HepG2 (cell line): ENCODE results near the gene MAP3K1. TPM values are rescaled to one million over a fixed set of nuclear protein-coding genes. Genes with fewer than 3 reads are reported as not detected.

Experiments used
- ATAC-seq: fragments of 200-7000 bp; cut with Tn5 transposase; 3 replicates; pipeline ENCODE4 v1.9.1; 2020; ENCODE audit warnings: mild to moderate bottlenecking, moderate library complexity
- BruUV-seq: library from RNA; stranded (reverse); fragments of 400-500 nt; replicated peaks from 2 replicates; lab custom pipeline; 2021; lab: Mats Ljungman, UMichigan
- CTCF ChIA-PET: fragments of 300-600 bp; formaldehyde crosslinking; extraction: SDS; loops from one replicate; lab custom pipeline; 2021; ENCODE audit warnings: low total read pairs, inconsistent platforms, low intra/inter-chr PET ratio; lab: Yijun Ruan, JAX
- POLR2A ChIA-PET: fragments of 350-600 bp; sonication (Branson Sonifier 250); formaldehyde crosslinking; loops from one replicate; lab custom pipeline; 2020; ENCODE audit warnings: antibody characterized with exemption, inconsistent platforms; lab: Yijun Ruan, JAX
- DNase-seq: peaks from one replicate; pipeline ENCODE4 v3.0.0-alpha.2; 2015; ENCODE audit warnings: low spot score
- FAIRE-seq: peaks from 3 replicates; lab custom pipeline; 2011; peaks lifted over from hg19 to GRCh38; lab: Jason Lieb, UNC
- H2AFZ ChIP-seq: one replicate; pipeline ENCODE4 v1.6.1; 2011; ENCODE audit warnings: low read length, inconsistent platforms
- H3K27ac ChIP-seq: fragments of 300-600 bp; 3 replicates; pipeline ENCODE4 v1.8.0; 2011; ENCODE audit warnings: mixed run types, mild to moderate bottlenecking, mixed read lengths, low read length, inconsistent platforms; ENCODE audit not compliant: insufficient read depth; ENCODE audit errors: extremely low read length
- H3K27me3 ChIP-seq, 2 experiments: fragments of 200-600 bp in 1 of 2; 2 replicates in 1 of 2; 3 replicates in 1 of 2; pipeline versions ENCODE4 v1.6.0 to v1.8.0; 2011; ENCODE audit warnings: low read length in 2 of 2, mild to moderate bottlenecking in 2 of 2, moderate library complexity in 2 of 2, inconsistent platforms in 1 of 2; ENCODE audit not compliant: insufficient read depth in 2 of 2, control insufficient read depth in 1 of 2
- H3K36me3 ChIP-seq, 2 experiments: fragments of 200-600 bp in 1 of 2; replicated peaks in 1 of 2; 2 replicates in 1 of 2; 3 replicates in 1 of 2; pipeline versions ENCODE4 v1.5.1 to v1.8.0; 2011; ENCODE audit warnings: low read length in 2 of 2, inconsistent platforms in 1 of 2; ENCODE audit not compliant: insufficient read depth in 2 of 2, control insufficient read depth in 1 of 2
- H3K4me1 ChIP-seq: 2 replicates; pipeline ENCODE4 v1.5.1; 2012; ENCODE audit warnings: low read length, inconsistent platforms; ENCODE audit not compliant: insufficient read depth
- H3K4me2 ChIP-seq: 2 replicates; pipeline ENCODE4 v1.6.0; 2011; ENCODE audit warnings: low read depth, low read length, inconsistent platforms
- H3K4me3 ChIP-seq, 3 experiments: fragments of 200-600 bp in 1 of 3; sonication (generic), shearing (Covaris generic) in 1 of 3; replicated peaks in 1 of 3; 2 replicates each; pipeline ENCODE4 v1.5.1; 2011 to 2016; ENCODE audit warnings: low read length in 3 of 3, inconsistent platforms in 2 of 3, low read depth in 2 of 3, mild to moderate bottlenecking in 2 of 3, control low read depth in 1 of 3, mixed read lengths in 1 of 3; ENCODE audit not compliant: insufficient read depth in 1 of 3
- H3K79me2 ChIP-seq: one replicate; pipeline ENCODE4 v1.6.1; 2011; ENCODE audit warnings: low read length, inconsistent platforms; ENCODE audit not compliant: insufficient read depth
- H3K9ac ChIP-seq: 2 replicates; pipeline ENCODE4 v1.6.0; 2011; ENCODE audit warnings: mild to moderate bottlenecking, low read depth, low read length, inconsistent platforms; ENCODE audit not compliant: insufficient read depth
- H3K9me3 ChIP-seq: 2 replicates; pipeline ENCODE4 v1.5.1; 2012; ENCODE audit warnings: mild to moderate bottlenecking, low read length
- H4K20me1 ChIP-seq: 2 replicates; pipeline ENCODE4 v1.6.0; 2011; ENCODE audit warnings: inconsistent platforms, mild to moderate bottlenecking, low read length, moderate library complexity; ENCODE audit not compliant: insufficient read depth
- MEF2D ChIP-seq: sonication (generic); formaldehyde crosslinking; IDR thresholded peaks from 2 replicates; pipeline ENCODE4 v1.5.1; 2020; ENCODE audit warnings: mild to moderate bottlenecking, missing genetic modification reagents
- NR0B2 ChIP-seq: sonication (generic); formaldehyde crosslinking; IDR thresholded peaks from 2 replicates; pipeline ENCODE4 v1.4.0; 2020; ENCODE audit warnings: mild to moderate bottlenecking, missing genetic modification reagents
- SALL2 ChIP-seq: sonication (generic); formaldehyde crosslinking; IDR thresholded peaks from 2 replicates; pipeline ENCODE4 v1.8.1; 2023; ENCODE audit warnings: mild to moderate bottlenecking, missing genetic modification reagents, inconsistent platforms
- SP2 ChIP-seq: sonication (generic); formaldehyde crosslinking; IDR thresholded peaks from 2 replicates; pipeline ENCODE4 v1.5.1; 2020; ENCODE audit warnings: mild to moderate bottlenecking, missing genetic modification reagents
- TEAD3 ChIP-seq: optimal IDR thresholded peaks from 2 replicates; pipeline ENCODE3; 2016; ENCODE audit warnings: borderline replicate concordance
- ZNF274 ChIP-seq: sonication (generic); formaldehyde crosslinking; IDR thresholded peaks from 2 replicates; pipeline ENCODE4 v1.5.1; 2020; ENCODE audit warnings: mild to moderate bottlenecking, missing genetic modification reagents
- ZNF451 ChIP-seq: sonication (generic); formaldehyde crosslinking; IDR thresholded peaks from 2 replicates; pipeline ENCODE4 v1.5.0; 2020; ENCODE audit warnings: mild to moderate bottlenecking, missing genetic modification reagents
- ZNF83 ChIP-seq: sonication (generic); formaldehyde crosslinking; IDR thresholded peaks from 2 replicates; pipeline ENCODE4 v1.4.0; 2020; ENCODE audit warnings: missing genetic modification reagents, mild to moderate bottlenecking, borderline replicate concordance
- WGBS: methylation state at CpG from one replicate; pipeline ENCODE4 v1.1.6; 2017; ENCODE audit warnings: low lambda C conversion rate; 5-methylcytosine and 5-hydroxymethylcytosine counted together
- in situ Hi-C: cut with HindIII; loops from 2 replicates; pipeline ENCODE4 v1.10.0; 2017; ENCODE audit warnings: low pct_unique_long_range_greater_than_20kb; ENCODE audit not compliant: extremely low pct_ligation_motif_present
- intact Hi-C: fragments of 100-400 bp; cut with micrococcal nuclease; formaldehyde crosslinking; loops from one replicate; pipeline ENCODE4 v1.10.0; 2022; ENCODE audit not compliant: unreplicated experiment
- polyA plus RNA-seq, 8 experiments: library from polyadenylated mRNA; depleted of rRNA in 3 of 8; stranded (reverse) in 7 of 8; unstranded in 1 of 8; fragments of >200 nt; fragmentation: Illumina TruSeq in 4 of 8; extraction: Trizol in 4 of 8; gene quantifications; 2 replicates each; pipeline versions ENCODE4 v1.2.1 to v1.2.3, GENCODE V29; 2011 to 2016; ENCODE audit warnings: low read depth in 4 of 8, missing spikeins in 1 of 8, mixed read lengths in 1 of 8; ENCODE audit not compliant: insufficient read depth in 1 of 8
- total RNA-seq, 5 experiments: library from RNA; depleted of rRNA; stranded (reverse); fragments of >200 nt; fragmentation: Illumina TruSeq; extraction: Trizol; gene quantifications; 2 replicates each; pipeline ENCODE4 v1.2.3, GENCODE V29; 2016; ENCODE audit warnings: low read depth in 1 of 5

Gene MAP3K1
- total and polyA plus RNA-seq, 2 of the 13 experiments (the other 11 are each of a cell fraction or from before 2014, with no cell fraction given): 16.4 to 30.3 TPM

DNA sequence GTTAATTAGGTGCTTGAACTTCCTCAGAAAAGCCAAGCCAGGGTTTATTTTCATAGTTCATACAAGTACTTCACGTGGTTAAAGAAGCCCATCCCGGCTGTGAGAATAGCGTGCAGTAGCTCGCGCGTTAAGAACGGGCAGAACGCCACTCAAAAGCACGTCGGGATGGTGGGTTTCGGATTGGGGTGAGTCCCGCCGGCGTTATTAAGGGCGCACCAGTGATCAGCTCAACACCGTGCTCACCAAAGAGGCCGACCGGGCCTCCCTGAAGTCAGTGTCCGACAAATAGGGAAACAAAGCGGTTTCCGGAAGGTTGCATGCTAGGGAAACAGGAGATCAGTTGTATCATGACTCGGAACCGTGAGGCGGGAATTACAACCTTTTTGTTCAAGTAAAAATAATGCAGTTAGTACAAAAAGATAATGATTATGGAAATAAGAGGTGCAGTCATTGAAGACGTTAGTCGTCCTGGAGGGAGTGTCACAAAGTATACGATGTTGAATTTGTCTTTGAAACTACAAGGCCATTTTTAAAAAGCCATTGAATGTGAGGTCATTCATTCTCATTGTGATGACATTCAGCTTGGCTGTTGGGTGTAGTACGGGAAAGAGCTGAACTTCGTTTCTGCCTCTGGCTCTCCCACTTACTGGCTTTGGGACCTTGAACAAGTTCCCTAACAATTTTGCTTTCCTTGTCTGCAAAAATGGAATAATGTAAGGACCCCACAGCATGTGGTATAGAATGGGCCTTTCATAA, 95.0 kb downstream of the MAP3K1 start (continued):
- no peak for TF ChIP-seq NR0B2 (CRISPR knock-in tag)
- TF ChIP-seq SALL2 (CRISPR knock-in tag): no peak
- TF ChIP-seq ZNF274 (CRISPR knock-in tag): no peak
- no peak for TF ChIP-seq SP2
- no peak for TF ChIP-seq TEAD3 (CRISPR knock-in tag)
- peak; percentile 61; the same call in 1 of the 2 replicates for TF ChIP-seq MEF2D
- TF ChIP-seq ZNF83 (CRISPR knock-in tag): no peak
- TF ChIP-seq, all 625 proteins: peak for 81

GRCh38 chr5:56913766-56914165, 98.4 kb downstream of the MAP3K1 start:
- H4K20me1 ChIP-seq: no peaks in the 10 kb centered on the region
- H3K4me1 ChIP-seq: peaks cover 31% of the 10 kb centered on the region
- BruUV-seq: no TSS peak
- H3K4me2 ChIP-seq: no peak overlapping the region
- intact Hi-C loops: loop anchor here (5.0 kb wide), 1 partner anchor 39 kb away; the partner anchor contains the start of gene MIER3
- in situ Hi-C loops: no loop called here
- H3K9me3 ChIP-seq: no peaks in the 10 kb centered on the region
- FAIRE-seq (no peak), ATAC-seq (no peak), DNase-seq (no peak)
- ChIA-PET POLR2A (no interaction called here), CTCF (no interaction called here)
- H3K36me3 ChIP-seq: no peaks in the 10 kb centered on the region; a peak in 2 of 5 replicates
- no peak overlapping the region for H3K9ac ChIP-seq
- H3K79me2 ChIP-seq: peaks cover 12% of the 10 kb centered on the region
- H2AFZ ChIP-seq: no peak overlapping the region
- H3K27me3 ChIP-seq: no peaks in the 10 kb centered on the region; a peak in 1 of 5 replicates
- H3K4me3 ChIP-seq: no peak overlapping the region
- 98% methylated on average over 3 of the region's 3 CpGs for WGBS
- no peak overlapping the region for H3K27ac ChIP-seq
- TF ChIP-seq ZNF451 (CRISPR knock-in tag): no peak
